ENCODE results near the gene LANCL2. TPM values are rescaled to one million over a fixed set of nuclear protein-coding genes. Genes with fewer than 3 reads are reported as not detected.
A peak's percentile ranks its signal among the peaks of the same experiment; 100 is the strongest.
"Not testable (repeated sequence)": the region's sequence is repeated elsewhere in the genome, so short reads cannot be mapped to it uniquely, and the experiment has no call there.

LANCL2 gene
- total and polyA plus RNA-seq, 4 experiments from 2014 or later, result 4.4 to 7.0 (median 5.2) TPM

DNA sequence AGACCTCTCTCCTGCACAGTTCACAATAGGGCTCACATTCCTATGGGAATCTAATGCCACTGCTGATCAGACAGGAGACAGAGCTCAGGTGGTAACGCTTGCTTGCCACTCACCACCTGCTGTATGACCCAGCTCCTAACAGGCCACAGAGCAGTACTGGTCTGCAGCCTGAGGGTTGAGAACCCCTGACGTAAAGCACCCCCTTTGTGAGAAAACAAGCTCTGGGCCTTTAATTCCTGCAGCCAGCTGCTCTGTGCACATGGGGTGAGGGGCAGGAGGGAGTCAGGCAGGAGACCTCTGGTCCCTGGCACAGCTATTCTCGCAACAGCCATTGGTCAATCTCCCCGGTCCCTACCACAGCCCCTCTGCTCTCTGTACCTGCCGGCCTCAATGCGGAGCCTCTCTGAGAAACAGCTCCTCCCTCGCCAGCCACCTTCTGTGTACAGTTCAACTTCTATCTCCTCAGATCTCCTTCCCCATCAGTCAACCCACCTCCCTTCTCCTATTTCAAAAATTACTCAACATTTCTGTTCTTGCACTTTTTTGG lies 102.0 kb downstream of the LANCL2 start:
- ChIA-PET CTCF (ENCODE audit: partially characterized antibody) (interaction anchor here (0.7 to 0.8 kb wide), 2 partner anchors 10 to 127 kb away, joined by 3 read pairs; no protein-coding TSS in a partner anchor), POLR2A (ENCODE audit: partially characterized antibody) (interaction anchor here (0.7 to 4.0 kb wide), 4 partner anchors 16 to 106 kb away, joined by 4 to 51 read pairs (median 36); partner anchors contain the start of genes LANCL2 and VOPP1)
- Histone ChIP-seq H3K4me1 (ENCODE audit: insufficient read depth, low read length) (peaks cover 92% of the 10 kb centered on the region), H3K36me3 (ENCODE audit: insufficient read depth, low read length) (peaks cover 11% of the 10 kb centered on the region), H3K4me3 (ENCODE audit: low read length in 2 of 2) (no peak overlapping the region), H3K27ac (ENCODE audit: low read depth, low read length) (peak overlapping the region; percentile 42), H3K27me3 (ENCODE audit: insufficient read depth, low read length) (no peaks in the 10 kb centered on the region), H3K9me3 (ENCODE audit: control insufficient read depth in 1 of 2, low read length in 2 of 2) (no peaks in the 10 kb centered on the region)
- H3K27ac Mint-ChIP-seq, result peak overlapping the region; percentile 91 to 95 (median 94)
- DNase-seq, result no peak
- intact Hi-C loops (cut with micrococcal nuclease), result loop anchor here (10.0 kb wide), 1 partner anchor 498 kb away; the partner anchor contains the start of gene NIPSNAP2
- H3K9me3 Mint-ChIP-seq, result peaks cover 0 to 8% (median 3%) of the 10 kb centered on the region in 8 donors
- peaks cover 33 to 53% of the 10 kb centered on the region in 2 donors for H3K36me3 Mint-ChIP-seq
- no peaks in the 10 kb centered on the region for H3K27me3 Mint-ChIP-seq
- peaks cover 49 to 89% (median 70%) of the 10 kb centered on the region in 4 donors for H3K4me1 Mint-ChIP-seq
- peak overlapping the region in 6 of 8 donors; percentile 4 to 61 (median 45) for H3K4me3 Mint-ChIP-seq

DNA sequence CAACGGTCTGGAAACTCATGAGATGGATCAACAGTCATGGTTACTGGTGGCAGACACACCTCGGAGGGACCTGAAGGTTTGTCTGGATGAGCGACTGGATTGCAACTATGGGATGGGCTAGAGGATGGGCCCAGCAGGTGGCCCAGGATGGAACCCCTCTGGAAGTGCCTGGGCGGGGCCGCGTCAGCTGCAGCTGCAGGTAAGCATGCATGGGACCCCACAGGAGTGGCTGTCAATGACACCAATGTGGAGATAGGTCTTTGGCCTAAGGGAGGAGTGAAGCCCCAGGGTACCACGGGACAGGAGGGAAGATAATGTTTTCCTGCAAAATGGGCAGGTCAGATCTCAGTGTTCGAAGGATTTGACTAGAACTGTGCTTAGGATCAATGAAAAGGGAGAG lies 103.4 kb downstream of the LANCL2 start:
- intact Hi-C loops (cut with micrococcal nuclease), result loop anchor here (2.0 to 10.0 kb wide), 5 partner anchors 16 to 496 kb away; partner anchors contain the start of genes LANCL2 and NIPSNAP2
- no peaks in the 10 kb centered on the region for H3K27me3 ChIP-seq (ENCODE audit: insufficient read depth, low read length)
- peaks cover 0 to 4% (median 0%) of the 10 kb centered on the region in 8 donors for H3K9me3 Mint-ChIP-seq
- ChIA-PET POLR2A (ENCODE audit: partially characterized antibody) (interaction anchor here (0.7 to 4.0 kb wide), 16 partner anchors 9 to 496 kb away, joined by 3 to 51 read pairs (median 5); partner anchors contain the start of genes LANCL2 and VOPP1), CTCF (ENCODE audit: partially characterized antibody) (interaction anchor here (1.0 to 2.8 kb wide), 11 partner anchors 10 to 114 kb away, joined by 3 to 29 read pairs (median 8); partner anchors contain the start of gene VOPP1)
- H3K9me3 ChIP-seq (ENCODE audit: control insufficient read depth in 1 of 2, low read length in 2 of 2), result no peaks in the 10 kb centered on the region
- no peak for DNase-seq
- H3K27ac Mint-ChIP-seq, result peak overlapping the region; percentile 88 to 95 (median 94)
- H3K4me3 ChIP-seq (ENCODE audit: low read length in 2 of 2), result no peak overlapping the region
- peaks cover 91% of the 10 kb centered on the region for H3K4me1 ChIP-seq (ENCODE audit: insufficient read depth, low read length)
- peak overlapping the region; percentile 42 for H3K27ac ChIP-seq (ENCODE audit: low read depth, low read length)
- peaks cover 32 to 43% of the 10 kb centered on the region in 2 donors for H3K36me3 Mint-ChIP-seq
- H3K4me3 Mint-ChIP-seq, result peak overlapping the region in 7 of 8 donors; percentile 0 to 81 (median 71)
- peaks cover 17% of the 10 kb centered on the region for H3K36me3 ChIP-seq (ENCODE audit: insufficient read depth, low read length)
- no peaks in the 10 kb centered on the region for H3K27me3 Mint-ChIP-seq
- peaks cover 45 to 84% (median 71%) of the 10 kb centered on the region in 4 donors for H3K4me1 Mint-ChIP-seq

DNA sequence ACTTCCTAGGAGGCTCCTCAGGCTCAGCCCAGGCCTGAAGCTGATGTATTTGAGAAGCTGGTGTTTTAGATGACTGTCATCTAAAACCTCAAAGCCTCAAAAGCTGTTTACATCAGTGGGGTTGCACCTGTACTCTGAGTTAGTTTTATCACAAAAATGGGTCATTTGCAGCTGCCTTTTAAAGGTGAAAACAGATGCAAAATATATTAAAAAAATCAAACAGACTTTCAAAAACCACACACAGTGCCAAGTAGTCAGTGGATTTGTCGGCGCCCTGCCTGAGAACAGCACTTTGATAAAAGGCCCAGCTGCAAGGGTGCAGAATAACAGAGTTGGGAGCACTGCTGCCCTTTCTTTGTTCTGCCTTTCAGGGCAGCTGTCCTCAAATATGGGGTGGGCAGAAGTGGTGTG lies 104.1 kb downstream of the LANCL2 start:
- peaks cover 10% of the 10 kb centered on the region for H3K36me3 ChIP-seq (ENCODE audit: insufficient read depth, low read length)
- H3K27ac Mint-ChIP-seq, result peak overlapping the region; percentile 88 to 95 (median 94)

DNA sequence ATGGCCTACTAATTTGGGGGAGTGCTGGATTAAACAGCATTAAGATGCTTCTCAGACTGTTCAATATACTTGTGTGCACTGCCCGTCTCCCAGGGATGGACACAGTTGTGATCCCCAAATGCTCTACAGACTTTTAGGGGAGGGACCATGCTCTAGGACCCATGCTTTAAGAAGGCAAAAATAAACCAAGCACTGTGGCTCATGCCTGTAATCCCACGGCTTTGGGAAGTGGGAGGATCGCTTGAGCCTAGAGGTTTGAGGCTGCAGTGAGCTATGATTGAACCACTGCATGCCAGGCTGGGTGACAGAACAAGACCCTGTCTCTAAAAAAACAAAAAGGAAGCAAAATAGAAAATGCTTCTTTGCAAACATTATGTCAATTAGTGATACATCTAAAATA lies 104.6 kb downstream of the LANCL2 start:
- H3K4me1 ChIP-seq (ENCODE audit: insufficient read depth, low read length), result peaks cover 91% of the 10 kb centered on the region
- H3K27me3 ChIP-seq (ENCODE audit: insufficient read depth, low read length), result no peaks in the 10 kb centered on the region
- ChIA-PET CTCF (ENCODE audit: partially characterized antibody) (interaction anchor here (0.9 to 2.8 kb wide), 14 partner anchors 17 to 127 kb away, joined by 3 to 29 read pairs (median 5); partner anchors contain the start of gene VOPP1), POLR2A (ENCODE audit: partially characterized antibody) (interaction anchor here (0.9 to 4.0 kb wide), 21 partner anchors 9 to 636 kb away, joined by 3 to 51 read pairs (median 5); partner anchors contain the start of genes LANCL2 and VOPP1)
- H3K36me3 ChIP-seq (ENCODE audit: insufficient read depth, low read length), result peaks cover 6% of the 10 kb centered on the region
- H3K9me3 ChIP-seq (ENCODE audit: control insufficient read depth in 1 of 2, low read length in 2 of 2), result no peaks in the 10 kb centered on the region
- H3K27ac Mint-ChIP-seq, result peak overlapping the region; percentile 88 to 95 (median 94)
- H3K9me3 Mint-ChIP-seq, result peaks cover 0 to 4% (median 0%) of the 10 kb centered on the region in 8 donors
- H3K4me3 ChIP-seq (ENCODE audit: low read length in 2 of 2), result peak overlapping the region in 1 of 2 donors; percentile 11
- H3K4me1 Mint-ChIP-seq, result peaks cover 51 to 84% (median 75%) of the 10 kb centered on the region in 4 donors
- no peaks in the 10 kb centered on the region for H3K27me3 Mint-ChIP-seq
- intact Hi-C loops (cut with micrococcal nuclease), result loop anchor here (1.0 to 10.0 kb wide), 7 partner anchors 17 to 495 kb away; partner anchors contain the start of genes LANCL2 and NIPSNAP2
- H3K27ac ChIP-seq (ENCODE audit: low read depth, low read length), result peak overlapping the region; percentile 42
- peaks cover 36 to 39% of the 10 kb centered on the region in 2 donors for H3K36me3 Mint-ChIP-seq
- H3K4me3 Mint-ChIP-seq, result peak overlapping the region in 7 of 8 donors; percentile 28 to 81 (median 72)
- no peak for DNase-seq

More for the DNA sequence above, 104.1 kb downstream of the LANCL2 start:
- H3K9me3 Mint-ChIP-seq, result peaks cover 0 to 4% (median 0%) of the 10 kb centered on the region in 8 donors
- Histone ChIP-seq H3K4me1 (ENCODE audit: insufficient read depth, low read length) (peaks cover 91% of the 10 kb centered on the region), H3K9me3 (ENCODE audit: control insufficient read depth in 1 of 2, low read length in 2 of 2) (no peaks in the 10 kb centered on the region), H3K27me3 (ENCODE audit: insufficient read depth, low read length) (no peaks in the 10 kb centered on the region), H3K27ac (ENCODE audit: low read depth, low read length) (peak overlapping the region; percentile 42), H3K4me3 (ENCODE audit: low read length in 2 of 2) (no peak overlapping the region)
- intact Hi-C loops (cut with micrococcal nuclease), result loop anchor here (1.0 to 10.0 kb wide), 7 partner anchors 16 to 496 kb away; partner anchors contain the start of genes LANCL2 and NIPSNAP2
- H3K4me1 Mint-ChIP-seq, result peaks cover 49 to 84% (median 74%) of the 10 kb centered on the region in 4 donors
- peak overlapping the region in 7 of 8 donors; percentile 28 to 81 (median 72) for H3K4me3 Mint-ChIP-seq
- CTCF ChIA-PET (ENCODE audit: partially characterized antibody), result interaction anchor here (1.1 to 2.8 kb wide), 14 partner anchors 17 to 128 kb away, joined by 3 to 29 read pairs (median 5); partner anchors contain the start of gene VOPP1
- peaks cover 35 to 39% of the 10 kb centered on the region in 2 donors for H3K36me3 Mint-ChIP-seq
- peak; percentile 60 to 82 (median 78) for DNase-seq
- no peaks in the 10 kb centered on the region for H3K27me3 Mint-ChIP-seq
- POLR2A ChIA-PET (ENCODE audit: partially characterized antibody), result interaction anchor here (0.7 to 4.0 kb wide), 25 partner anchors 10 to 636 kb away, joined by 3 to 51 read pairs (median 5); partner anchors contain the start of genes LANCL2 and VOPP1

DNA sequence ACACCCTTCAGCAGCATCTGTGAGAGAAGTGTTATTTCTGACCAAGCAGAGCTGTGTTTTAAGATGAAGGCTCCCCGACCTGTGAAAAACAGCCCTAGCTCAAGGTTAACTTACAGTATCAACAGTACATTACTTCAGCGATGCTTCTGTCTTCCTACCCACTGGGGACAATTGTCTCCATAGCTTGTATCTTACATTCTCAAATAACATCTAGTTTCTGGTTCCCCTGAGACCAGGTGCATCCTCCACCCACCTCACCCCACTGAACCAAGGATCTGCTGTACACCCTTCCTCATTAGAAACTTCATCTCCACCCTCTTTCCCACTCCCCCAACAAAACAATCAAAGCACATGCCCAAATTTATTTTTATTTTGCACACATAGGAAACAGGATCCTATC lies 105.1 kb downstream of the LANCL2 start:
- intact Hi-C loops (cut with micrococcal nuclease), result no loop called here

DNA sequence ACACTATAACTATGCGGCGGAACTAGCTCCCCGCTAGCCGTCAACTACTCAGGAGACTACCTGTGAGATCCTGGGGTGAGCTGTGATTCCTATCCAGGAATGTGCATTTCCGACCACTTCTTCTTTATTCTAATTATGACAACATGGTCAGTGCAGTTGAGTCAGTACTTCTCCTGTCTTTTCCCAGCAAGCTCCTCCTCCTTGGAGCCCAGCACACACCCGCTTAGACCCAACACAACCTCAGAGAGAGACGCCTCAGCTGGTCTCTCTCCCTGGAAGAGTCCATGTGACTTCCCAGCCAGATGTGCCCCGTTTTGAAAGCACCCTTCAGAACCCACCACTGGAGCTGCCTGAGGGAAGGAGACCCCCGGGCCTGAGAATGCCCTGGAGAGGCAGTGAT lies 106.5 kb downstream of the LANCL2 start:
- Mint-ChIP-seq H3K27ac (peak overlapping the region in 4 of 7 donors; percentile 3 to 86 (median 62)), H3K36me3 (peaks cover 26 to 27% of the 10 kb centered on the region in 2 donors), H3K4me3 (peak overlapping the region in 1 of 8 donors; percentile 32), H3K4me1 (peaks cover 56 to 85% (median 77%) of the 10 kb centered on the region in 4 donors)
- intact Hi-C loops (cut with micrococcal nuclease); H3K4me3 ChIP-seq (ENCODE audit: low read length in 2 of 2); H3K9me3 ChIP-seq (ENCODE audit: control insufficient read depth in 1 of 2, low read length in 2 of 2); H3K27me3 Mint-ChIP-seq; DNase-seq; POLR2A ChIA-PET (ENCODE audit: partially characterized antibody); H3K27me3 ChIP-seq (ENCODE audit: insufficient read depth, low read length); H3K27ac ChIP-seq (ENCODE audit: low read depth, low read length); CTCF ChIA-PET (ENCODE audit: partially characterized antibody); H3K9me3 Mint-ChIP-seq; H3K36me3 ChIP-seq (ENCODE audit: insufficient read depth, low read length): not testable (repeated sequence)
- peaks cover 92% of the 10 kb centered on the region for H3K4me1 ChIP-seq (ENCODE audit: insufficient read depth, low read length)

More for the DNA sequence above, 105.1 kb downstream of the LANCL2 start:
- Mint-ChIP-seq H3K27me3 (no peaks in the 10 kb centered on the region), H3K4me1 (peaks cover 52 to 84% (median 75%) of the 10 kb centered on the region in 4 donors), H3K27ac (peak overlapping the region; percentile 82 to 95 (median 90)), H3K9me3 (peaks cover 0 to 4% (median 0%) of the 10 kb centered on the region in 8 donors), H3K36me3 (peaks cover 31 to 35% of the 10 kb centered on the region in 2 donors), H3K4me3 (peak overlapping the region in 7 of 8 donors; percentile 35 to 86 (median 70))
- POLR2A ChIA-PET (ENCODE audit: partially characterized antibody), result interaction anchor here (1.0 to 4.0 kb wide), 11 partner anchors 9 to 635 kb away, joined by 3 to 51 read pairs (median 6); partner anchors contain the start of genes LANCL2 and VOPP1
- H3K27ac ChIP-seq (ENCODE audit: low read depth, low read length), result peak overlapping the region; percentile 28
- H3K9me3 ChIP-seq (ENCODE audit: control insufficient read depth in 1 of 2, low read length in 2 of 2), result no peaks in the 10 kb centered on the region
- H3K4me3 ChIP-seq (ENCODE audit: low read length in 2 of 2), result no peak overlapping the region
- CTCF ChIA-PET (ENCODE audit: partially characterized antibody), result interaction anchor here (0.9 to 2.8 kb wide), 8 partner anchors 36 to 127 kb away, joined by 3 to 29 read pairs (median 7); partner anchors contain the start of gene VOPP1
- no peaks in the 10 kb centered on the region for H3K27me3 ChIP-seq (ENCODE audit: insufficient read depth, low read length)
- no peak for DNase-seq
- H3K36me3 ChIP-seq (ENCODE audit: insufficient read depth, low read length), result peaks cover 6% of the 10 kb centered on the region
- H3K4me1 ChIP-seq (ENCODE audit: insufficient read depth, low read length), result peaks cover 91% of the 10 kb centered on the region

Data from CD4-positive, alpha-beta memory T cell (primary cell).